HepG2 (cell line): ENCODE measurements around the gene OTOGL.

Experiments used
- CTCF ChIP-seq: sonication (generic); formaldehyde crosslinking; IDR thresholded peaks from 2 replicates; pipeline ENCODE4 v1.5.0; 2020; ENCODE audit warnings: mild to moderate bottlenecking, missing genetic modification reagents, moderate library complexity
- FOXA1 ChIP-seq, 2 experiments: fragments of 450-650 bp in 1 of 2; sonication (generic) in 1 of 2; formaldehyde crosslinking in 1 of 2; IDR thresholded peaks; 2 replicates each; pipeline versions ENCODE4 v1.4.0 to v1.6.1; 2016 to 2020; ENCODE audit warnings: missing genetic modification reagents in 1 of 2
- KDM5B ChIP-seq: sonication (generic); formaldehyde crosslinking; IDR thresholded peaks from 2 replicates; pipeline ENCODE4 v1.4.0; 2020; ENCODE audit warnings: missing genetic modification reagents, mild to moderate bottlenecking, borderline replicate concordance
- POLR2AphosphoS5 ChIP-seq: IDR thresholded peaks from 2 replicates; pipeline ENCODE4 v1.6.1; 2012; ENCODE audit warnings: low read depth, low read length
- ZNF143 ChIP-seq: sonication (generic); formaldehyde crosslinking; IDR thresholded peaks from 2 replicates; pipeline ENCODE4 v1.4.0; 2020; ENCODE audit warnings: missing genetic modification reagents
- ZNF724P ChIP-seq: sonication (generic); formaldehyde crosslinking; IDR thresholded peaks from 2 replicates; pipeline ENCODE4 v1.8.0; 2022; ENCODE audit warnings: missing genetic modification reagents, borderline replicate concordance

GRCh38 chr12:80317899-80318298 is 218.6 kb downstream of the OTOGL start:
- TF ChIP-seq ZNF724P (CRISPR knock-in tag) (no peak), CTCF (no peak), POLR2AphosphoS5 (no peak), KDM5B (no peak), FOXA1 (IDR thresholded peaks at IDR 0.05) (no peak), FOXA1 (CRISPR knock-in tag; IDR thresholded peaks at IDR 0.05) (no peak), ZNF143 (CRISPR knock-in tag) (no peak)
